ENCODE measurements around the gene RHBDD1. TPM values are rescaled to one million over a fixed set of nuclear protein-coding genes. Genes with fewer than 3 reads are reported as not detected.

The RHBDD1 gene
- total RNA-seq, 3 donors from 2014 or later (not counting 1 experiment from before 2014, with no cell fraction given), result 33.7 to 49.7 (median 47.7) TPM

- Histone ChIP-seq H3K4me3 (ENCODE audit: low read length) (no peak overlapping the region), H3K9me3 (ENCODE audit: control insufficient read depth, insufficient read depth, low read length) (no peaks in the 10 kb centered on the region), H3K36me3 (ENCODE audit: control insufficient read depth, insufficient read depth, low read length) (peaks cover under 1% of the 10 kb centered on the region), H3K27ac (ENCODE audit: low read length) (no peak overlapping the region), H3K4me1 (ENCODE audit: control insufficient read depth, insufficient read depth, low read length) (peaks cover 25% of the 10 kb centered on the region), H3K27me3 (ENCODE audit: control insufficient read depth, insufficient read depth, low read length) (no peaks in the 10 kb centered on the region)
- no peak for TF ChIP-seq CTCF (IDR thresholded peaks at IDR 0.05)
- H3K9me3 Mint-ChIP-seq, result no peaks in the 10 kb centered on the region
- peak in 2 of 3 donors; percentile 24 to 30 for ATAC-seq
- intact Hi-C loops (cut with micrococcal nuclease), result no loop called here
- H3K4me3 Mint-ChIP-seq, result no peak overlapping the region
- no peaks in the 10 kb centered on the region for H3K36me3 Mint-ChIP-seq
- WGBS (ENCODE audit: insufficient coverage), result 35% methylated on average over 3 of the region's 6 CpGs
- H3K27me3 Mint-ChIP-seq (ENCODE audit: low read depth in 2 of 2), result no peaks in the 10 kb centered on the region
- H3K27ac Mint-ChIP-seq, result no peak overlapping the region
- peaks cover 34 to 40% of the 10 kb centered on the region in 2 donors for H3K4me1 Mint-ChIP-seq
- DNase-seq, result no peak
Measured at GRCh38 chr2:226902041-226902966, 66.5 kb downstream of the RHBDD1 start.

- no peaks in the 10 kb centered on the region for H3K27me3 ChIP-seq (ENCODE audit: control insufficient read depth, insufficient read depth, low read length)
- no peaks in the 10 kb centered on the region for H3K9me3 Mint-ChIP-seq
- H3K27me3 Mint-ChIP-seq (ENCODE audit: low read depth in 2 of 2), result no peaks in the 10 kb centered on the region
- no peak for DNase-seq
- H3K9me3 ChIP-seq (ENCODE audit: control insufficient read depth, insufficient read depth, low read length), result no peaks in the 10 kb centered on the region
- H3K4me3 ChIP-seq (ENCODE audit: low read length), result no peak overlapping the region
- H3K4me1 ChIP-seq (ENCODE audit: control insufficient read depth, insufficient read depth, low read length), result peaks cover 25% of the 10 kb centered on the region
- H3K4me3 Mint-ChIP-seq, result no peak overlapping the region
- peak in 1 of 3 donors; percentile 57 for ATAC-seq
- WGBS (ENCODE audit: insufficient coverage), result 57% methylated on average over 4 of the region's 4 CpGs
- H3K36me3 ChIP-seq (ENCODE audit: control insufficient read depth, insufficient read depth, low read length), result no peaks in the 10 kb centered on the region
- H3K27ac ChIP-seq (ENCODE audit: low read length), result no peak overlapping the region
- H3K27ac Mint-ChIP-seq, result peak overlapping the region in 1 of 2 donors; percentile 11
- peaks cover 34 to 40% of the 10 kb centered on the region in 2 donors for H3K4me1 Mint-ChIP-seq
- intact Hi-C loops (cut with micrococcal nuclease), result no loop called here
- H3K36me3 Mint-ChIP-seq, result no peaks in the 10 kb centered on the region
- no peak for TF ChIP-seq CTCF (IDR thresholded peaks at IDR 0.05)
Measured at GRCh38 chr2:226903179-226903578, 67.3 kb downstream of the RHBDD1 start.

- Mint-ChIP-seq H3K27me3 (ENCODE audit: low read depth in 2 of 2) (no peaks in the 10 kb centered on the region), H3K9me3 (no peaks in the 10 kb centered on the region), H3K4me3 (no peak overlapping the region), H3K27ac (no peak overlapping the region), H3K36me3 (no peaks in the 10 kb centered on the region), H3K4me1 (peaks cover 34 to 40% of the 10 kb centered on the region in 2 donors)
- TF ChIP-seq CTCF (IDR thresholded peaks at IDR 0.05), result no peak
- H3K36me3 ChIP-seq (ENCODE audit: control insufficient read depth, insufficient read depth, low read length), result no peaks in the 10 kb centered on the region
- ATAC-seq (no peak), DNase-seq (peak in 1 of 2 donors; percentile 5)
- no peak overlapping the region for H3K4me3 ChIP-seq (ENCODE audit: low read length)
- peaks cover 25% of the 10 kb centered on the region for H3K4me1 ChIP-seq (ENCODE audit: control insufficient read depth, insufficient read depth, low read length)
- 75% methylated on average over 6 of the region's 6 CpGs for WGBS (ENCODE audit: insufficient coverage)
- no peaks in the 10 kb centered on the region for H3K27me3 ChIP-seq (ENCODE audit: control insufficient read depth, insufficient read depth, low read length)
- peak overlapping the region; percentile 50 for H3K27ac ChIP-seq (ENCODE audit: low read length)
- intact Hi-C loops (cut with micrococcal nuclease), result no loop called here
- no peaks in the 10 kb centered on the region for H3K9me3 ChIP-seq (ENCODE audit: control insufficient read depth, insufficient read depth, low read length)
Measured at GRCh38 chr2:226904592-226904991, 68.7 kb downstream of the RHBDD1 start.

Measured in natural killer cell (primary cell).